Measurements from ENCODE around the gene TAT. TPM values are rescaled to one million over a fixed set of nuclear protein-coding genes. Genes with fewer than 3 reads are reported as not detected.
"Not testable (repeated sequence)": the region's sequence is repeated elsewhere in the genome, so short reads cannot be mapped to it uniquely, and the experiment has no call there.

TAT gene
- total RNA-seq (2014; rRNA removed; shearing (Covaris generic)) = 0.03 TPM in 1 of 2 replicates, not detected in the other

DNA sequence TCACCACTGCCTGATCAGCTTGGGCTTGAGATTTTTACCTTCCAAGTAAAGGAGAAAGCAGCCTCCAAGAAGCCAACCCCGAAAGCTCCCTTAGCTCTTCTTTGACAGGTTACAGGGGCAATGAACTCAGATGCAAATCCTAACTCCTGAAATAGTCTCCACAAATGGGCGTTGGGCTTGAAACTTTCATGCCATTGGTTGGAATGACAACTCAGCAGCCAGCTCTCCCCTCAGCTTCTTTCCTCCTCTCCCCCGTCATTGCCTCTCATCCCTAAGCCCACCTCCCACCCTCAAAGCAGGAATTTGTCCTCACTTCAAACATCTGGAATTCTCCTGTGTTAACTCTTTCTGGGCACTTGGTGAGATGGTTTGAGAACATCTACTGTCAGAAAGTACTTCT, at the start of gene TAT:
TSS of gene TAT (minus strand) at position 122 of the 400 bp plus-strand sequence. CDS start 677 bp downstream, outside the sequence.
- DNase-seq (ENCODE audit: low spot score) = no peak

DNA sequence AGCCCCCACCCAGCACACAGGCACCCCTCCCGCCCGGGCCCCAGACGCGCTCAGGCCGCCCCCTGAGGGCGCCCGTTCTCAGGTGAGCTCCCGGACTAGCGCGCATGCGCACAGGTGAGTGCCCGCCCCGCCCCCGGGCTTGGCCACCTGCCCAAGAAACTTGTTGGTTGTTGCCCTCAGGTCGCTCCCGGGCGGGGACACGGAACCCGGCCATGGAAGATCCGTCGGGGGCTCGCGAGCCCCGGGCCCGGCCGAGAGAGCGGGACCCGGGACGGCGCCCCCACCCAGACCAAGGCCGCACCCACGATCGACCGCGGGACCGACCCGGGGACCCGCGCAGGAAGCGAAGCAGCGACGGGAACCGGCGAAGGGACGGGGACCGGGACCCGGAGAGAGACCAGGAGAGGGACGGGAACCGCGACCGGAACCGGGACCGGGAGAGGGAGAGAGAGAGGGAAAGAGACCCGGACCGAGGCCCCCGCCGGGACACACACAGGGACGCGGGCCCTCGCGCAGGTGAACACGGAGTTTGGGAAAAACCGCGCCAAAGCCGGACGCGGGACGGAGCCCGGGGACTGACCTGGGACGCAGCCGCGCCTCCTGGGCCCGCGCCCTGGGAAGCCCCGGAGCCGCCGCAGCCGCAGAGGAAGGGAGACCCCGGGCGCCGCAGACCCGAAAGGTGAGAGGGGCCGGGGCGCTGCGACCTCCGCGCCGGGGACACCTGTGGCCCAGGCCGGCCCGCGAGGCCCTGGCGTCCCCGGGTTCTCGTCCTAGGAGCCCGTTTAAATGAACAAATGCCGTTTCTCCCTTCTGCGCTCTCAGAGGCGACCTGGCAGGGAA, 49.3 kb upstream of the TAT start, which contains the start of gene MARVELD3:
TSS of gene MARVELD3 (plus strand) at position 167 of the 840 bp plus-strand sequence. CDS start at position 213, 46 bp downstream.
- peak; percentile 95 for DNase-seq (ENCODE audit: low spot score)

DNA sequence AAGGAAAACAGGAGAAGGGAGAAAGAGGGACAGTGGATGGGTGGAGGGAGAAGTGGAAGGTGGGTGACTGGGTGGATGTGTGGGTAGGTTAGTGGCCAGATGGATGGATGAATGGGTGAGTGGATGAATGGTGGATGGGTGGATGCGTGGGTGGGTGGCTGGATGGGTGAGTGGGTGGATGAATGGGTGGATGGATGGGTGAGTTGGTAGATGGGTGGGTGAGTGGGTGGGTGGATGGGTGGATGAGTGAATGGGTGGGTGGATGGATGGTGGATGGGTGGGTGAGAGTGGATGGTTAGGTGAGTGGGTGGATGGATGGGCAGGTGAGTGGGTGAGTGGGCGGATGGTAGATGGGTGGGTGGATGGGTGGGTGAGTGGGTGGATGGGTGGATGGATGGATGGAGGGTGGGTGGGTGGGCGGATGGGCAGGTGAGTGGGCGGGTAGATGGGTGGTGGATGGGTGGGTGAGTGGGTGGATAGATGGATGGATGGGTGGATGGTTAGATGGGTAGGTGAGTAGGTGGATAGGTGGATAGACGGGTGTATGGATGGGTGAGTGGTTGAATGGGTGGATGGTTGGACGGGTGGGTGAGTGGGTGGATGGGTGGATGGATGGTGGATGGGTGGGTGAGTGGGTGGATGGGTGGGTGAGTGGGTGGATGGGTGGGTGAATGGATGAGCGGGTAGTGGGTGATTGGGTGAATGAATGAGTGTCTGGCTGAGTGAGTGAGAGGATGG, 48.4 kb upstream of the TAT start:
- no peak for DNase-seq (ENCODE audit: low spot score)

- no peak for DNase-seq (ENCODE audit: low spot score)
Measured at GRCh38 chr16:71623597-71623996, 46.7 kb upstream of the TAT start.

DNA sequence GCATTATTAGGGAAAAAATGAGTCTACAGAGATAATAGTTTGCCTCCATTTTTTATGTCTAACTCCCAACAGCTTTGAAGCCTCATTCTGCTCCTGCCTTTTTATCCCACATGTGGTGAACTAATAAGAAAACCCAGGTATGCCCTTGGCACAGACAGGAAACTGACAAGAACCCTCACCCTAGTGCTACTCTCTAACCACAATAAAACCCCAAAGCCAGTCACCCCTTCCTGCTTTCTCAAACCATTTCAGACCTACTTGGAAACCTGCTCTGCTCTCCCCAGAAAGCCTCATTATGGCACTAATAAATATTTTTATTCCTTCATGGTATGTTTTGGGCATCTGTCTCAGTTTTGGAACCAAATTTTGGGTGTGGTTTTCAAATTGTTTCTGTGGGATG, 45.2 kb upstream of the TAT start:
- no peak for DNase-seq (ENCODE audit: low spot score)

DNA sequence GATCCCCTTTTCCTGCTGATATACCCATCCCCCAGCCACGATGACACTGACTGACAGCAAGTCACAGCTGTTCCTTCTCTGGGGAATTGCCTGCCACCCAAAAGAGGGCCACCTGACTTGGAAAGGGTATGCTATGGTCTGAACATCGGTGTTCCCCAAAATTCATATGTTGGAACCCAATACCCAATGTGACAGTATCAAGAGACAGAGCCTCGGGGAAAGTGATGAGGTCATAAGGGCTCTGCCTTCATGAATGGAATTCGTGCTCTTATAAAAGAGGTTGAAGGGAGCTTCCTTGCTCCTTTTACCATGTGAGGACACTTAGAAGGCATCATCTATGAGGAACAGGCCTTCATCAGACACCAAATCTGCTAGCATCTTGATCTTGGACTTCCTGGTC, 41.5 kb upstream of the TAT start:
- no peak for DNase-seq (ENCODE audit: low spot score)

DNA sequence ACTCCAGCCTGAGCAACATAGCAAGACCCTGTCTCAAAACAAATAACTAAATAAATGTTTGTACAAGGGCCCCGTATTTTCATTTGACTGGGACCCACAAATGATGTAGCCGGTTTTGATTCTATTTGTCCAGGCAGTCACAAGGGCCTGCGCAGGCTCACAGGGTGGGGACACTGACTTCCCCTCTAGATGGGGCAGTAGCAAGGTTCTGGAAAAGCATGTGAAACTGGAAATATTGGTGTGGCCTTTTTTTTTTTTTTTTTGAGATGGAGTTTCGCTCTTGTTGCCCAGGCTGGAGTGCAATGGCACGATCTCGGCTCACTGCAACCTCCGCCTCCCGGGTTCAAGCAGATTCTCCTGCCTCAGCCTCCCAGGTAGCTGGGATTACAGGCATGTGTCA, 38.1 kb upstream of the TAT start:
- DNase-seq (ENCODE audit: low spot score) = not testable (repeated sequence)

DNA sequence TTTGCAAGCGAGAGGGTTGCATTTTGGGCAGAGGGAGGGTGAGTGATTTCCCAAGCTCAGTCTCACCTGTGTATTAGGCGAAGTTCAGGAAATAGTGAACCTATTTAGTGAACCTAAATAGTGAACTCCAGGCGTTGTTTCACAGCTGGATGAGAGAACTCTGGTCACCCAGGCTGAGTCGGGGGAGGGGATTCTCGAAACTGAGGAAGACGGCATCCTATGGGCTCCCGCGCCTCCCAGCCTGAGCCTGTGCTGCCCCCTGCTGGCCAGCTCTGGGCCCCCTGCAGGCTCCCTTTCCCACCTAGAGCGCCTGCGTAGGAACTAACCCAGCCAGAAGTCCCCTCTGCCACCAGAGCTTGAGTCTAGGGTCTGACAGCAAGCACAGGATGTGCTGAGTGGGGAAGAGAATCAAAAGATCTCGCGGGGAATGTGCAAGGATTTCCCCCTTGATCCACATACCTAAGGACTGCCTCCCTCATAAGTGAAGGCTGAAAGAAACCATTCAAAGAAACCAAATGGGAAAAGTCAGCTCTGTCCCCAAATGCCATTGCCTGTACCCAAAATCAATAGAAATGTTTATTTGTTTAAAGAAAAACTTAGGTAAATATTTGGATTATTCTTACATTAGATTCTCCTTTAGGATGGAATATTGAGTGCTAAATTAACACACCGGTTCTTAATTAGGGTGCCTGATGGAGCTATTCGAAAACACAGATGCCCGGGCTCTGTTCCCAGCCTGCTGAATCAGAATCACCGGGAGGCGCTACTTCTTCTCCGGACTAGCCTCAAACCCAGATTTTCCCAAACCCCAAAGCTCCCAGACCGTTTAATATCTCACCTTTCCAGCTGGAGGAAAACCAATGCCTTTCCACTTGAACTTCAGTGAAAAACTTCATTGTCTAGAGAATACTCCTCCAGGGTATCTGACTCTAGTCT, 34.3 kb upstream of the TAT start:
- peak; percentile 74 for DNase-seq (ENCODE audit: low spot score)

- DNase-seq (ENCODE audit: low spot score) = no peak
Measured at GRCh38 chr16:71610447-71610846, 33.6 kb upstream of the TAT start.

DNA sequence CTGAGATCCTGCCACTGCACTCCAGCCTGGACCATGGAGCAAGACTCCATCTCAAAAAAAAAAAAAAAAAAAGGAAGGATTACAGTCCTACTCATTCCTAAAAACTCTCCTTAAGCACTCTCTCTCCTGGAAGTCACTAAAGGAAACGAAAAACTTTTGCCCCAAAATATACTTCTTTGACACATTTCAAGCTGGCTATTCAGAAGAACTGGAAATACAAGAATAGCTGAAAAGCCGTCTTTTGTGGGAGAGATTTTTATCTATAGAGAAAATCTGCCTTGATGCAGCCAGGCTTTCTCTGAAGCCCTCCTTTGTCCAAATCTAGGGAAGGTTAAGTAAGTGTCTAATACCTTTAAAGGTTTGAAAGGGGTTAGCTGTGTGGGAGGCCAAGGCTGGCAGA, 32.2 kb upstream of the TAT start:
- no peak for DNase-seq (ENCODE audit: low spot score)

GRCh38 chr16:71600822-71601221, 23.9 kb upstream of the TAT start:
- no peak for DNase-seq (ENCODE audit: low spot score)

DNA sequence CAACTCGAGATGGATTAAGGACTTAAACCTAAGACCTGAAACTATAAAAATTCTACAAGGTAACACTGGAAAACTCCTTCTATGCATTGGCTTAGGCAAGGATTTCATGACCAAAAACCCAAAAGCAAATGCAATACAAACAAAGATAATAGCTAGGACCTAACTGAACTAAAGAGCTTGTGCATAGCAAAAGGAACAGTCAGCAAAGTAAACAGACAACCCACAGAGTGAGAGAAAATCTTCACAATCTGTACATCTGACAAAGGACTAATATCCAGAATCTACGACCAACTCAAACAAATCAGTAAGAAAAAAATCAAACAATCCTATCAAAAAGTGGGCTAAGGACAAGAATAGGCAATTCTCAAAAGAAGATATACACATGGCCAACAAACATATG, 21.5 kb upstream of the TAT start:
- DNase-seq (ENCODE audit: low spot score) = not testable (repeated sequence)

GRCh38 chr16:71595340-71595826, 18.5 kb upstream of the TAT start:
- DNase-seq (ENCODE audit: low spot score) = not testable (repeated sequence)

DNA sequence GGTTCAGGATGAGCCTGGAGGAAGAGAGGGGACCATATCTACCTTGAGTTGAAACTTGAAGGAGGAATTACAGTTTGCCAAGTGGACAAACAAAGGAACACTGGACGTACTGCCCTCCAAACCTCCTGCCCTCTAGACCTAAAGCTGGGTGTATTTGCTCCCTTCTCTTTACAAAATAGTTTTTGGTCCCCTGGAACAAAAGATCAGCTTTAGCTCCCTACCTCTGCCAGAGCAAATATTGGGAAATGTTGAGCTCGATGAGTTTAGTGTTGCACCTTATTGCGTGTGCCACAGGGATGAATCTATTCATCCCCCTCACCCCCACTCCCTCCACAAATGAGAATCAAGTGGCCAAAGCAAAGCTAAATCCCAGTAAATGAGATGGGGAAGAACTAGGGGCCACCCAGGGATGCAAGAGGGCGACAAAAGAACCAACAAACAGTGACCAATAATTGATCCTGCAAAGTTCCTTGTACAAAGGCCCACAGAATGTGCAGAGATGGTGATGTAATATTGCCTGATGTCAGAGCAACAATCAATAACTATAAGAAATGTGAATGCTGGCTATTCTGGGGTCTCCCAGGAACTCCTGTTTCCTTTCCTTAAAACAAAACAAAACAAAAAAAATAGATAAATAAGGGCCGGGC, 17.2 kb upstream of the TAT start:
- DNase-seq (ENCODE audit: low spot score) = no peak

- no peak for DNase-seq (ENCODE audit: low spot score)
Measured at GRCh38 chr16:71593048-71593999, 16.4 kb upstream of the TAT start.

DNA sequence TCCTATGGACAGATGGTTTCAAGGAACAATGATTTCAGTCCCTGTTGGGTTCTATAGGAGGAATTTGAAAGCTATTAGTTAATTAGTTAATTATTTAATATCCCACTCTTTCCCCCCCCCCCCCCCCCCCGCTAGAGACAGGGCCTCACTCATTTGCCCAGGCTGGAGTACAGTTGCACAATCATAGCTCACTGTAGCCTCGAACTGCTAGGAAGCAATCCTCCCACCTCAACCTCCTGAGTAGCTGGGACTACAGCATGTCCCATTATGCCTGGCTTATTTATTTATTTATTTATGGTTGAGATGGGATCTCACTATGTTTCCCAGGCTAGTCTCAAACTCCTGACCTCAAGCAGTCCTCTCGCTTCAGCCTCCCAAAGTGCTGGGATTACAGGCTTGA, 15.0 kb upstream of the TAT start:
- DNase-seq (ENCODE audit: low spot score) = no peak

GRCh38 chr16:71590584-71590983, 13.7 kb upstream of the TAT start:
- DNase-seq (ENCODE audit: low spot score) = no peak

- not testable (repeated sequence) for DNase-seq (ENCODE audit: low spot score)
Measured at GRCh38 chr16:71590071-71590470, 13.2 kb upstream of the TAT start.

- not testable (repeated sequence) for DNase-seq (ENCODE audit: low spot score)
Measured at GRCh38 chr16:71589334-71589733, 12.4 kb upstream of the TAT start.

DNA sequence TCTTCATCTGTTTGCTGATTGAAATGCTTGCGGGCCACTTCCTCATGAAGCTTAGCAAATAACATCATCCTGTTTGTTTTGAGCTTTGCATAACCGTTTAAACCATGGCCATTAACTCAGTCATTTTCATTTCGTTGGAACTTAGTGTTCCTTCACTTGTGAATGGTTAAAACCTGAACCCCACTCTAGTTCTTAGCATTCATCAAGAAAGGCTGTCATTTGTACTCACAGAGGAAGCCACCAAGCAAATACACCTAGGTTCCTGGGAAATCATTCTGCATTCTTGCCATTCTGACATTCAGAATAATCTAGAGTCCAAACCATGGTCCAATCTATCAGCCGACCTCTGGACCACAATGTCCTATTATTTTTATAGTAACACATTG, 8.4 kb upstream of the TAT start:
- no peak for DNase-seq (ENCODE audit: low spot score)

Data from HT-29 (cell line).